GM18909 (cell line): ENCODE results near the gene WNT11.
A peak's percentile ranks its signal among the peaks of the same experiment; 100 is the strongest.

Source experiments
- ATAC-seq: cut with Tn5 transposase; IDR thresholded peaks from one replicate; pipeline ENCODE4 v1.9.1; 2021; ENCODE audit warnings: mild to moderate bottlenecking; ENCODE audit not compliant: unreplicated experiment, poor library complexity

The WNT11 gene

DNA sequence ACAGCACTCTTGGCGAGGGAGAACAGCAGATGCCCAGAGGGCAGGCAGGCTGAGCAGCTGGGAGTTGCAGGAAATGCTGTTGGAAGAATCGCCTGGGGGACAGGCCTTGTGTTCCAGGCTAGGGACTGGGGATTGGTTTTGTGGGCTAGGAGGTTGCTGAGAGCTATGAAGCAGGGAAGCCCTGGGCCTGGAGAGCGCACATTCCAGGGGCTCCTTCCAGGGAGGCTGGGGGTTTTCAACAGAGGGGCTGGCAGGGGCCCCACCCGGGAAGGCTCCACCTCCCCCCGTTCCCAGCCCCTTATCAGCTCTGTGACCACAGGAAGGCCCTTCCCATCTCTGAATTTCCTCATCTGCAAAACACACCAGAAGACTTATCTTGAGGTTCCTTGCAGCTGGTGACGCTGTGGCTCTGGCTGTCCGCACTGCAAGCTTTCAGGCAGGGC lies 21.7 kb downstream of the WNT11 start:
- ATAC-seq, result no peak

DNA sequence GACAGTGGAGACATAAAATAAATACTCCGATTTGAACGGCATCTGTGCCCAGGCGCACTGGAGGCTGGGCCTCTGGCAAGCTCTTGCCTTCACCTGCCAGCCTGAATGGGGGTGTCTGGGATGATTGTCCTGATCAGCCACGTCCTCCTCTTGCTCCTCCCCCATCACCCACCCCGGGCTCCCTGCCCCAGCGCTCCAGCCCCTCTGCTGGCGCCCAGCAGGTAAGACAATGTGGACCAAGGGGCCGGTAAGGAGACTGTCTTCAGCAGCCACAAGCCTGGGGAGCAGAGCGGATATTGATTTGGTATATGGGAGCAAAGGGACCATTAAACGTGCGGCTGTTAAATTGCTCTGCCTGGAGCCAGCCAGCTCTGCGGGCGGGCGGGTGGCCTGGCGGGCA lies 24.9 kb downstream of the WNT11 start:
- ATAC-seq, result no peak

DNA sequence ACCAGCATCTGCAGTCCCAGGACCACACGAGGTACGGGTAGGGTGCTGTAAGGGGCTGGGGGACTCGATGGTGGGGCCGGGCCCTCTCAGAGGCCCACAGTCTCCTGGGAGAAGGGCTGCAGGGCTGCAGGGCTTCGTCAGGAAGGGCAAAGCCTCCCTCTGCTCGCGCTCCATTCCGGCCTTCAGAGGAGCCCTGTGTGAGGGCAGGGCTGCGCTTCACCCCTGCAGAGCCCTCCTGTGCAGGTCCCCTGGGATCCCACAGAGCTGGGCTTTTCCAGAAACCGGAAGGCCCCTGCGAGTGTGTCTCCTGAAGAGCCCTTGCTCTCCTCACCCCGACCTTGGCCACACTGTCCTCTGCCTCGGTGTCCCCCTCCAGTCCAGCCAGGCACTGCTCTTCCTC lies 27.2 kb downstream of the WNT11 start:
- ATAC-seq, result no peak

DNA sequence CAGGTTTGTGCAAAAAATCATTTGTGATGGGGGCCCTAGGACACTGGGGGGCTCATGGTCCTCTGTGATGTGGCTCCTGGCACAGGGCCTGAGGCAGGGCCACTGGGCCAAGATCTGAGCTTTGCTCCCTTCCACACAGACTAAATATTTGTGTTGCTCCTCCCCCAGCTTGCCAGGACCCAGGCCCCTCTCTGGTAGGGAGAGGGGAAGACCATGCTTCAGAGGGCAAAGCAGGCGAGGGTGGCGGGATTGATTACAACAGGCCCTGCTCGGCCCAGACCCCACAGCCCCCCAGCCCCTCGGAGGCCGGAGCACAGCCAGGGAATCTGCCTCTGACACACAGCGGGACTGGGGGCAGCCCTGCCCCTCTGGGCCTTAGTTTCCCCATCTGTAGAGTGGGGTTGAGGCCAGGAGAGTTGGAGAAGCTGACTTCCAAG lies 29.0 kb downstream of the WNT11 start:
- ATAC-seq, result no peak

DNA sequence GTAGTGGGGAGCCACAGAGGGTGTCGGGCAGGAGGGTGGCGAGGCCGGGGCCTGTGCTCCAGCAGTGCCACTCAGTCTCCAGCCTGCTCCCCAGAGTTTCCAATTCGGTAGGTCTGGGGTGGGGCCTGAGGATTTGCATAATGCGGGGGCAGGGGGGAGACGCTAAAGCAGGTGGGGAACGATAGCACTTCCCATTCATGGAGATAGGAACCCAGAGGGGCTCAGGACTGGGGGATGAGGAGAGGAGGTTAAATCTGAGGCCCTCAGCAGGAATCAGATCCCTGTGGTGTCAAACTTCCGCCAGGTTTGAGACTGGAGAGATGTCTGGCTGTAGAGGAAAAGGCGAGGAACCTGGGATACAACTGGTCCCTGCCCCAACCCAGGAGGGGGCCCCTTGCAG lies 29.8 kb downstream of the WNT11 start:
- ATAC-seq, result no peak

DNA sequence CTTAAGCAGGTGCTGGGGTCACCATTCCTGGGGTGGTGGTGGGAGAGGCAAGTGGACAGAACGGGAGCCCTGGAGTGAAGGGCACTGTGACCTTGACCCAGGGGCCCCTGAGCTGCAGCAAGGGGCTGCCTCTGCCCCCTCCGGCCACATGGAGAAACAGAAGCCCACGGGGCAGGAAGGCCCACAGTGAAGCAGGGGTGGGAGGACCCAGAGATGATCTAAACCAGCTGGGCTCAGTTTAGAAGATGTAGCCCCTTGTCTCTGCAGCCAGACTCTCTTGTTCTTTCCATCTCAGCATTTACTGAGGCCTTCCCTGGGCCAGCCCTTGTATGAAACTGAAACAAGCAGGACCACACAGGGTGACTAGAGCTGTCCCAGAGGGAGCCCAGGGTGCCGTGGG lies 30.5 kb downstream of the WNT11 start:
- no peak for ATAC-seq

DNA sequence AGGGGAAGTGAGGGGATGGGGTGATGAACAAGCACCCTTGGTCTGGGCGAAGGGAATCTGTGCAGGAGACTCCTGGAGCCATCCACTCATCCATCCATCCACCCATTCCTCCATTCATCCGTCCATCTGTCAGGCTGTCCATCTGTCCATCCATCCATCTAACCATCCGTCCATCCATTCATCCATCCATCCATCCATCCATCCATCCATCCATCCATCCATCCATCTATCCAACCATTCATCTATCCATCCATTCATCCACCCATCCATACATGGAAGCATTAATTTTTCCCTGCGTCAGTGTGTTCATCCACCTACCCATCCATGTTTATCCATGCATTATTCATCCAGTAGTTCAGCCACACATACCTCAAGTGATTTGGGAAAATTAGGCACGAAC lies 32.0 kb downstream of the WNT11 start:
- no peak for ATAC-seq

DNA sequence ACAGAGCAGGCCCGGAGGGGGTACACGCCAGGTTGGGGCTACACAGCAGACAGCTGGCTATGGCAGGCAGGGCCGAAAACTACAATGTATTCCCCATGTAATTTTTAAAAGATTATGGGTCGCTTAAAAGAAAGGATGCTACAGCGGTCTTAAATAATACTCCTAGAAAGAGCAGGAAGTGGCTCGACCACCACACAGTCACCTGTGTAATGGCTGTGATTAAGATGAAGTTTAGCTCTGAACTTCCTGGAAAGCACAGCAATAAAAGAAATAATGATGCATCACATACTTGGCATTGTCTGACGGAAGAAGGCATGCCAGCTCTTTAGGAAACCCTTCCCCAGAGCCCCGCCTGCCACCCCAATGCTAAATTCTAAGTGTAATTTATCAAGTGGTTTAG lies 32.6 kb downstream of the WNT11 start:
- ATAC-seq, result no peak

DNA sequence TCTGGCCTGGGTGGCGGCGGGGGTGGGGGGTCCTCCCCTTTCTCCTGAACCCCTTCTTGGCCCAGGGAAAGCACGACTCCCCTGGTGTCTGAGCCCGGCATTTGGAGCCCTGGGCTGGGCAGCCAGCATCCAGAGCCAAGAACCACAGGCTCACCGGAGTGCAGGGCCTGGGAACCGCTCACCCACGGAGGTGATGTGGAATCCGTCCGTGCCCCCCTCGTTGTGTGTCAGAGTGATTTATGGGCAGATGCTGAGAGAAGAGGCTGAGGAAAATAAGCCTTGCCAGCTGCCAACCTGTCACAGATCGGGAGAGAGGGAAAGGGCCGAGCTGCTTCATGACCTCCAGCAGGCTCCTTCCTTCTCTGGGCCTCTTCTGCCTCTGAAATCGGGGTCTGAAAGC lies 33.7 kb downstream of the WNT11 start:
- no peak for ATAC-seq

DNA sequence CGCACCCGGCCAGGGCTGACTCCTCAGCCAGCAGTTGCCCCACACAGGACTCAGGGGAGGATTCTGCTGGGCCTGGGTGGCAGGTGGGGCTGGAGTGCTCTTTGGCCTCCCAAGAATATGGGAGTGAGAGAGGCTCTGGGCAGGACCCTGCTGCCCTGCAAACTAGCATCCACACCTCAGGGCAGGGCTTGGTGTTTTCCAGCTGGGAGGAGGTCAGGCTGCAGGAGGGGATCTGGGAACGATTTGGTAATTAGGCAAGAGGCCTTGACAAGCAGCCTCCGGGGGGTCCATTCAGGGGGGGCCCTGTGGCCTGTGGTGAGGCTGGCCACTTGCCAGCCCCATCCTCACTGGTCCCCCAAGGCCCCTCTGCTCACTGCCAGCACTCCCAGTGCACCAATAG lies 35.8 kb downstream of the WNT11 start:
- no peak for ATAC-seq

DNA sequence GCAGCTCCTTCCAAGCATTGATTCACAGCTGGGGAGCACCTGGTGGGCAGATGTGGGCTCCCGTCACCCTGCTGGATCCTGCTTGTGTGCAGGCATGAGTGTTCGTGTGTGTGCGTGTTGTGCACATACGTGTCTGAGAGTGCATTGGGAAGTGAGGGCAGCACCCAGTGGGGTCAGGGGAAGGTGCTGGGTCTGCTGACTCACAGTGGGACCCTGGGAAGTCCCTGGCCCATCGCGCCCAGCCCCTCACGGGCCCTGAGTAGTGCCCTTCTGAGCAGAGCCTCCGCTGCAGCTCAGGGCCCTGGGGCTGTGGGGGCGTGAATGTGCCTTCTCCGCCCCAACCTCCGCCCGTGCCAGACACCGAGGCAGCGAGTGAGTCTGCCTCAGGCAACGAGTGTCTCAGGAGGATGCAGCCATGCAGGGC lies 36.8 kb downstream of the WNT11 start:
- peak; percentile 54 for ATAC-seq

DNA sequence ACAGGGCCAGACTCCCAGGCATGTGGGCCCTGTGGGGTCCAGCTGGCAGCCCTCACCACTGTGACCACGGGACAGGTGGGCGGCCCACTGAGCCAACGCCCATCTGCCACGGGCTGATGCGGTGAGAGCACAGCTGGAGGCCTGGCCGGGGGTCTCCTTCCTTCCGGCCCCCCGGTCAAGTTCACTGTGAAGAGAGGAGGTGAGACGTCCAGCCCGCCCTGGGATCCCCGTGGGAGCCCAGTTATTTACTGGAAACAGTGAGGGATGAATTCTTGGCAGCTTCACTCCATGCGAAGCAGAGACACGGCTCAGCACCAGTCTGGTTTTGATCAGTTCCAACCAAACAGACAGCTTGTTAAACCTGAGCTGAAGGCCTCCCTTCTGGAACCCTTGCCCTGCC lies 38.7 kb downstream of the WNT11 start:
- no peak for ATAC-seq

DNA sequence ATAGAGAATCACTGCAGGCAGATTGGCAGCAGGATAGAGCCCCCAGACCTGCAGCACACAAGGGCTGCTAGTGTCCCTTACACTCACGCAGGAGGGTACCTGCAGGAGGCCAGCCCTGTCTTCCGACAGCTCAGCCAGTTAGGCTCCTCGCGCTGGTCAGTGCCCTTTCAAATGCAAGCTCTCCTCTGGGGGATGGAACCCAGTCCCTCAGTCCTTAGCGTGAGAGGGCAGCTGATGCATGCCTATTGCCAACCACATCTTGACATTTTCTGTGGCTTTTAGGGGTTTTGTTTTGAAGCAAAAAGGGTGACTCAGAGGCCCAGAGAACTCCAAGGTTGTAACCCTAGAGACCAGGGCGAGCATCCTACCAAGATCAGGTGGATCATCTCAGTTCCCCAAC lies 40.0 kb downstream of the WNT11 start:
- peak; percentile 65 for ATAC-seq

DNA sequence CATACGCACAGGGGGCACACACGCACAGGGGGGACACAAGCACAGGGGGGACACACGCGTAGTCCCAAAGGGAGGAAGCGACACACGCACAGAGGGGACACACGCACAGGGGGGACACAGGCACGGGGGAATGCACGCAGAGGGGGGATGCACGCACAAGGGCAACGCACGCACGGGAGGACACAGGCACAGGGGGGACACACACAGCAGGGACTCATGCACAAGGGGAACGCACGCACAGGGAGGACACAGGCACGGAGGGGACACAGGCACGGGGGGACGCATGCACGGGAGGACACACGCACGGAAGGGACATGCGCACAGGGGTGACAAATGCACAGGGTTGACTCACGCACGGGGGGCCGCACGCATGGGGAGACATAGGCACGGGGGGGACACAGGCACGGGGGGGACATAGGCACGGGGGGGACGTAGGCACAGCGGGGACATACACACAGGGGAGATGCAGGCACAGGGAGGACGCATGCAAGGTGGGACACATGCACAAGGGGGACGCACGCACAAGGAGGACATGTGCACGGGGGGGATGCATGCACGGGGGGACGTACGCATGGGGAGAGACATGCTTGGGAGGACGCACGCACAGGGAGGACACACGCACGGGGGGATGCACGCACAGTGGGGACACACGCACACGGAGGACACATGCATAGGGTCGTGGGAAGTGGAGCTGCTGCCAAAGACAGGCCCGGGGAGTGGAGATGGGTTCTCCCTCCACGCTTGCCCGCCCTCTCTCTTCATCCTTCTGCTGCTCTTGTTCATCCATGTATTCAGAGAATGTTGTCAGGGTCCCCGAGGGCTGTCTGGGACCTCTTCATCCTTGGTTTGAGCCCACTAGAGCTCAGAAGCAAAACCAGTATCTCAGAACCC lies 41.2 kb downstream of the WNT11 start:
- no peak for ATAC-seq

DNA sequence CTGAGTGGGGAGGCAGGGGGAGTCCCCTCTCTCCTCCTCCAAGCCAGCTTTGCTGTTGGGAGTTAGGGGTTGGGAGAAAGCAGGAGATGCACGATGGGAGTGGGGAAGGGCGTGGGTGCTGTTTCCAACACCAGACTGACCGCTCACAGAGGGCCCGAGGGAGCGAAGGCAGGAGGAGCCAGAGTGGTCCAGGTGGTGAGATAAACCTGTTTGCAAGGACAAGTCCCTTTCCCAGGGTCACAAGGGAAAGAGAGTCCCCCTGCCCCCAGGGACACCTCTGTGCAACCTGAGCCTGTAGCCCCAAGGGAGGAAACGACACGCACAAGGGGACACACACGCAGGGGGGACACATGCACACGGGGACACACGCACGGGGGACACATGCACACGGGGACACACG lies 42.2 kb downstream of the WNT11 start:
- ATAC-seq, result no peak

DNA sequence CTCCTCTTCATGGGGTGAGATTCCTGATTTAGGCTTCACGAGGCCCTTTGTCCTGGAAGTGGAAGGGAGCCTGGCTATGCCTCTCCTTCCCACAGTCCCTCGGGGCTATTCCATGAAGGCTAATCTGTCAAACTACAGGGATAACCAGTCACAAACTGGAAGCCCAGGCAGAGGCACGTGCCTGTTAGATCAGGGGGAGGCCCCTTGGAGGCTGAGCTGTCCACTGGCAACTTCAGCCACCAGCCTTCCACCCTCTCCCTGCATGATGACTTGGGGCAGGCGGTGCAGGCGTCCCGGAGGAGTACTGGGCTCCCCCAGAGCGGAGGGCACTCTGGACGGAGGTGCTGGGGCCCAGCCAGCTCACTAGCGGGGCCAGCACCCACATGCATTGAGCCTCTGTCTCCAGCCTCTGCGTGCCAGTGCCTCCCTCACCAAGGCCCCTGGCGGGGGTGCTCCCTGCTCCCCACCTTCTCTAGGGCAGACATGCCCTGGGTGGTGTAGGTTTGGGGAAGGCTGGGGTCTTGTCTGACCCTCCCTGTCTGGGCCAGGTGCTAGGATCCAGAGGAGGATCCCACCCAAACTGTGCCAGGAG lies 42.9 kb downstream of the WNT11 start:
- ATAC-seq, result no peak

DNA sequence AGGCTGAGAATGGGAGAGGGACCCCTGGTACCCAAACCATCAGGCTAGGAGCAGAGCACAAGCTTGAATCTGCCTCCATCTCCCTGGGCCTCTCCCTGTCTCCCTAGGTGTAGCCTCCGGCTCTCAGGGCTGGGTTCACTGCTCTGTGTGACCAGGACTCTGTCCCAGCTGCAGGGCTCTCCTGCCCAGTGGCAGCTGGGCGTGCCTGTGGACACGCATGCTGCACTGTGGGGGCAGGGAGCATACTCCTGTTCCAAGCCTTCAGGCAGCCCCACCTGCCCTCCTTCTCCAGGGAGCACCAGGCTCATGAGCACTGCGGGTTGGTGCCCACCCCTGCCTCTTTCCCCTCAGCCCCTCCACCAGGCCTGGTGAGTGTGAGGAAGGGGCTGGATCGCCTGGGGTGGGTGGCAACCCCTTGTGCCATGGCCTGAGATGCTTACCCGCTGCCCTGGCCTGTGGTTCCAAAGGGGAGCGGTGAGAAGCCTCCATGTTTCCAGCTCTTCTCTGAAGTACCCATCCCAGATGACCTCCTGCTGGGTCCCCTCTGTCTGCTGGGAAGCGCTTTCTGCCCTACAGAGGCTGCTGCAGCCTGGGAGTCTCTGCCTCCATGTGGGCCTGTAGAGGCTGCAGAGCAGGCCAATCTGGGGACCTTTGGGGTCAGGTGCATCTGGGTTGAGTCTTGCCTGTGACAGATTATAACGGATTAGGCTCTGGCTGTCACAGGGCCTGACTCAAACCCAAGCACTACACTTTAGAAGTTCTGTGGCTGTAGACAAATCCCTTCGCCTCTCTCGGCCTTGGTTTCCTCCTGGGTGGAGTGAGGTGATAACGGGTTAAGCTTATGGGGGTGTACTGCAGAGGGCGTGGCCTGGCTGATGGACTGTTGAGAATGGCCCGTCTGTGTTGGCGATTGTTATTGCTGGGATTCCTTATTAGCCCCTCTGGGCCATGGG lies 43.7 kb downstream of the WNT11 start:
- no peak for ATAC-seq

DNA sequence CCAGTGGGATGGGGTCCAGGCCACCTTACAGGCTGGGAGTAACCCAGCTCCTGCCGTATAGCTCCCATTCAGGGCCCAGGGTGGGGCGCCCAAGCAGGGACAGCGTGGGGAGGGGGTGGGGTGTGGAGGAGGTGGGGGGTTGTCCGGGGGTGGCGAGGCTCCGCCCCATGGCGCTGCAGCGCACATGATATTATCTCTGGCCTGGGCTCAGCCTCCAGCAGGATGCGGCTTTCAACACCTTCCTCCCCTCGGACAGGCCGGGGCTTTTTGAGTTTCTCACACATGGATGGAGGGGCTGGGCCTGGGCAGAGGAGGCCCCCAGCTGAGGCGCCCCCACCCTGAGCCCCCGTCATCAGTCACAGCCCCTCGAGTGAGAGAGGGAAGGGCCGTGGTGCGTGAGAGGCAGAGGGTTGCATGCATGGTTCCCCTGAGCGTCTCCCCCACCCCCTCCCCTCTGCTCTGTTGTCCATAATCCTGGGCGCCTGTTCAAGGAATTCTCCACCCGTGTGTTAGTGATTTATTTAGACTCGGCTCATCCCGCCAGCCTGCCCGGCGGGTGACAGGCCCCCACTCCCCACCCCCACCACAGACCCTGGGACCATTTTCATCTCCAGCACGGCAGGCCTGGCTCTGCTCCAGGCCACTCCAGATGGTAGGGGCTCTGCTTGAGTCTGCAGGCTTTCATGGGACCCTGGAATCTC lies 44.9 kb downstream of the WNT11 start:
- no peak for ATAC-seq

DNA sequence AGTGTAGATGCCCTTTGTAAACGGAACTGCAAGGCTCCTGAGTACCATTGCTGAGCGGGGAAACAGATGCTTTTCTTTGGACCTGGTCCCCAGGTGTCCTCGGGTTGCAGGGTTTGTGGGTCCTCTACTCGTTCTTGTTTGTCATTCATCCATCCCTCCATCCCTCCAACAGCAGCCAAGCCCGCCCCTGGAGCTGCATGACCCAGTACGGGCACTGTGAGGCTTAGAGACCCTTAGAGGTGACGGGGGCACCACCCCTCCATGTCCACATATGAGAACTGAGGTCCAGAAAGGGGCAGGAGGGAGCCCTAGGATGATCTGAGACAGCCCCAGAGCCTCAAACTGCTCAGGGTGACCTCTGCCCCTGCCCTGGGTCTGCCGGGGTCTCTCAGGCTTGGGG lies 45.4 kb downstream of the WNT11 start:
- ATAC-seq, result no peak

DNA sequence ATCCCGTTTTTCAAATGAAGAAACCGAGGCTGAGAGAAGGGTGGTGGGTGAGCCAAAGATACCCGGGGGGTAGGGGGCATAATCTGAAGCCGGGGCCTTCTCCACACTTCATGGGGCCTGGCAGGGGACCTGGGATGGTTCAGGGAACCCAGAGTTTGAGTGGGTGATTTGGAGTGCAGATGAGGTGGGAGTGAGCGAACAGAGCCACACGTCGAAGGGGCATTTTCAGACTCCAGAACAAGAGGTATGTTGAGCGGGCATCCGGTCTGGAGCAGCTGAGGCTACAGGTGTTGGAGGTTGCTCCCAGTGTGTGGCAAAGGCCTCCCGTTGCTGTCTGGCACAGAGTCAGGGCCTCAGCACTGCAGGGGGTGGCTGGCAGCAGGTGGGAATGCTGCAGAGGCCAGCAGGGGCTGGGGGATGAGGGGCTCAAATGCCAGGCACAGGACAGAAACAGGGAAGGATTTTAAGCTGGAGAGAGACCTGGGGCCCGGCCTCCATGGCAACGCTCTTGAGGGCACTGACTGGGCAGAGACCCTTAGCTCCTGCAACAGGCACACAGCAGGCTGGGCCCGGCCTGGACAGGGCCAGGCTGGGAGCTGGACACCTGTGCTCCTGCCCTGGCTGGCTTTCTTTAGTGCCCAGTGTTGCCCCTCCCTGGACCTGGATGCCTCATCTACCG lies 46.2 kb downstream of the WNT11 start:
- ATAC-seq, result no peak
